ENCODE measurements around the gene CAMK2N2.
"Not testable (repeated sequence)": the region's sequence is repeated elsewhere in the genome, so short reads cannot be mapped to it uniquely, and the experiment has no call there.

Gene CAMK2N2

DNA sequence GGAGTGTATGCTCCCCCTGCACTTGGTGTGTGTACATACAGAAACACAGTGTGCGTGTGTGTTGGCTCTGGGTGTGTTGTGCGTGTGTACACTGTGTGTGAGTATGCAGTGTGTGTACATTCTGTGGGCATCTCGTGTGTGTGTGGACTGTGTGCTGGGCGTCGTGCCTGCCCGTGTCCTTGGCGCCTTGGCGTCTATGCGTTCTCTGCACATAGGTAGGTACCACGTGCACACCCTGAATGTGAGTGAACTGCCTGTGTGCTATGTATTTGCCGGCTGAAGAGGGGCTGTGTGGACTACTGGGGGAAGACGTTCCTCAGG, 14.0 kb upstream of the CAMK2N2 start:
- no peak for DNase-seq (ENCODE audit: low read depth in 3 of 3)

DNA sequence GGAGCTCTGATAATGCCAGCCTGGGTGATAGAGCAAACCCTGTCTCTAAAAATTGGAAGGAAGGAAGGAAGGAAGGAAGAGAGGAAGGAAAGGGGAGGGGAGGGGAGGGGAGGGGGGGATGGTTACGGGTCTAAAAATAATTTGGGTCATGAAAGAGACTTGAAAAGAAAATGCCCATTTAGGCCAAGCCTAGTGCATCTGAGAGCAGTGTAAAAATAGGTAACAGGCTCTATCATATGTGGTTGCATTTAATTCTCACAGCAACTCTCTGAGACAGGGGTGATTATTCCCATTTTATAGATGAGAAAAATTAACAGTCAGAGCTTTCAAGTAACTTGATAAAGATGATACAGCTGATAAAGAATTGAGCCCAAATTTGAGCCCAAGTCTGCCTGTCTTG, 10.9 kb upstream of the CAMK2N2 start:
- DNase-seq (ENCODE audit: low read depth in 3 of 3) = no peak

DNA sequence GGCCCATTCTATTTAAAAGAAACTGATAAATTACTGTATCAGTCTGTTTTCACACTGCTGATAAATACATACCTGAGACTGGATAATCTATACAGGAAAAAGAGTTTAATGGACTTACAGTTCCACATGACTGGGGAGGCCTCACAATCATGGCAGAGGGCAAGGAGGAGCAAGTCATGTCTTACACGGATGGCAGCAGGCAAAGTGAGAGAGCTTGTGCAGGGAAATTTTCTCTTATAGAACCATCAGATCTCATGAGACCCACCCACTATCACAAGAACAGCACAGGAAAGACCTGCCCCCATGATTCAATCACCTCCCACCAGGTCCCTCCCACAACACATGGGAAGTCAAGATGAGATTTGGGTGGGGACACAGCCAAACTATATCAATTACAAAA, 5.9 kb upstream of the CAMK2N2 start:
- DNase-seq (ENCODE audit: low read depth in 3 of 3) = not testable (repeated sequence)

DNA sequence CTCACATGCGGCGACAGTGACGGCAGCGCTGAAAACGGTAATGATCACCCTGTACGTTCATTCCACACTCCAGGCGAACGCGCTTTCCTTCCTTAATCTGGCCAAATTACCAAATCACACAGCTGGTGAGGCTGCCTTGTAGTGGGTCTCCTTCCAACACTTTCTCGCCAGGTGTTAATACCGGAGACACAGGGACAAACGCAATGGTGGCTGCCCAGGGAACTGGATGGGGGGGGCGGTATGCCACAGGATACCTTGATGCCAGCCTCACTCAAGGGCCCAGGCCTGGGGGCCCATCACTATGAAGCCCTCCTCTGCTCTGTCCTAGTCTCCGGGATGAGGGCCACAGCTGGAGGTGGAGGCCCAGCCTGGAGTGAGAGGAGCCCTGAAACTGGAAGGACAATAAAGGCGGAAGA, 1.4 kb upstream of the CAMK2N2 start:
- DNase-seq (ENCODE audit: low read depth in 3 of 3) = no peak

DNA sequence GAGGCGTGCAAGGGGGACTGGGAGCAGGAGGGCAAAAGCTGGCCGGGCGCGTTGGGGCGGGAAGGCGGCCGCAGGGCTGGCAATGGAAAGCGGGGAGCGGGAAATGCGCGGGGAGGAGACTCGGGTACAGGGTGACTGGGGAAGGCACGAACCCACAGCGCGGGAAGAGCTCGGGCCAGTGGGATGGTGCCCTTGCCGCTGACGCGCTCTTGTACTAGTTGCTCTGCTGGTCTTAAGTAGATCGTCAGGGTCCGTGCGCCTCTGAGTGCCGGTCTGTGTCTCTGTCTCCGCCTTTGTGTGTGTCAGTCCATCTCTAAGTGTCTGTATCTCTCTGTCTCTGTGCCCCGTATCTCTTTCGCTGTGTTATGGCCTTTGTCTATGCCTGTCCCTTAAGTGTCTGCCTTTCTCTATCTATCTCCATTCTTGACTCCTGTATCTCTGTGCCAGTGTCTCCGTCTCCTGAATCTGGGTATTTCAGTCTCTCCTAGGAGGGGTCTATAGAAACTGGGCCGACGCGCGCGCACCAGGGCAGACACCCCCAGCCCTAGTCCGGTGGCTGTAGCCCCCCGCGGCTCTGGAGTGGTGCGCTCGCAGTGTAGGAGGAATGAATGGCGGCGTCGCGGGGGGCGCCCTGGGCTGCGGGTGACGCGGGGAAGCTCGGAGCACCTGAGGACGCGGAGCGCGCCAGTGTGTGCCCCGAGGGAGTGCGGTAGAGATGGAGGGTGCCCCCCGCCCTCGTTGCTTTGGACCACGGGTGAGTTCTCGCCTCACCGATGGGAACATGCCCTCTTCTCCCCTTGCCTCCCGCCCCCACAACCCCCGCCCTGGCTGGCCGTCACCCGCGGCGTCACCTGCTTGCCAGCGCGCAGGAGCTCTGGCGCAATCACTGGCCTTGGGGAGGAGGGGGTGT, 756 bp upstream of the CAMK2N2 start:
- no peak for DNase-seq (ENCODE audit: low read depth in 3 of 3)

DNA sequence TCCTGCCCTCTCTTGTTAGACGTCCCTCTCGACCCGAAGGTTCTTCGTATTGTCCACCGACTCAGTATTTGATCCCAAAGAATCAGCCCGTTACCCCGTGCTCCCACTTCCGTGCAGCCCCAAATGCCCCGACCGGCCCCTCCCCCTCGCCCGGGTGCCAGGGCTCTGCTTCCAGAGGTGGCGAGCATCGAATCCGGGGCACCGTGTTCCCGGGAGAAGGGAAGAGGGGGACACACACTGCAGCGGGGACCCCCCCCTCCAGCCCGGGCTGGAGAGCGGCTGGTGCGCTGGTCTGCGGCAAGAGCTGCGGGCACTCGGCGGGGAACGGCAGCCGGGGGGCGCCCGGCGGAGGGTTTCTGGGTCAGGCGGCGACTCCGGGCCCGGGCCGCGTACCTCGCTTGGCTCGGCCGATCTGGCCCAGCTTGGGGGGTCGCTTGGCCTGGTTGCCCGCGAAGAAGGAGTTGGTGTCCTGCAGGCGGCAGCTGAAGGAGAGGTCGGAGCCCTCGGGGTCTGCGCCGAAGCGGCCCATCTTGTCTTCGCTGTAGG, 556 bp downstream of the CAMK2N2 start:
- no peak for DNase-seq (ENCODE audit: low read depth in 3 of 3)

DNA sequence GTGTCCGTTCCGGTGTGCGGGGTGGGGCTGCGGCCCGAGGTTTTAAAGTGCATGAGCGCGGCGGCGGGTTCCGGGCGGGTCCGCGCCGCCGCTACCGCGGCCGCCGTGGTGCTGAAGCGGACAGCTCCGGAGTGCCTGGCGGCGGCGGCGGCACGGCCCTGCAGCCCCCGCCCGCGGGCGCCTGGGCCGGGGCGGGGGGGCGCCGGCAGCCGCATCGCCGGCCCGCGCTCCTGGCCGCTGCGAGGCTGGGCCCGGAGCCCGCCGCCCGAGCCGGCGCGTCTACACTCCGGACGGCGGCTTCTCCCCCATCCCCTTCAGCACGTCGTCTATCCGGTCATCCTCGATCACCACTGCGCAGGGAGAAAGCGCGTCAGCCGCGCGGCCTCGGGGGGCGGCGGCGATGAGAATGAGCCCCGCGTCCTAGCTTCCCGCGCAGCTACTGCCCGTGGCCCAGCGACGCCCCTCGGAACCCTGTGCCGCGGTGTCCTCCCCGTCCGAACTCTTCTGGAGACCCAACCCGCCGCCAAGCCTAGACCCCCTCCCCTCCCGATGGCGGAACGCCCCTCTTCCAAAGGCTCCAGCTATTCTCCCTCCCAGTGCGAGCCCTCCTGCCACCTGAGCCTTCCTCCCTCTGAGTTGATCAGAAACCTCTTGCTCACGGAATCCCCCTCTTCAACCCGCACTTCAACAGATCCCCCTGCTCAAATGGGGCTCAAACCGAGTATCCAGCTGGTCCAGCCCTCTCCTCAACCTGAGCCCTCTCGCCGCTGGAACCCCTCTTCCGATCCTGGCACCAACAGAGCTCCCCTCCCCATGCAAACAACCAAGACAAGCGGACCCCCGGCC, 1.3 kb downstream of the CAMK2N2 start:
- no peak for DNase-seq (ENCODE audit: low read depth in 3 of 3)

DNA sequence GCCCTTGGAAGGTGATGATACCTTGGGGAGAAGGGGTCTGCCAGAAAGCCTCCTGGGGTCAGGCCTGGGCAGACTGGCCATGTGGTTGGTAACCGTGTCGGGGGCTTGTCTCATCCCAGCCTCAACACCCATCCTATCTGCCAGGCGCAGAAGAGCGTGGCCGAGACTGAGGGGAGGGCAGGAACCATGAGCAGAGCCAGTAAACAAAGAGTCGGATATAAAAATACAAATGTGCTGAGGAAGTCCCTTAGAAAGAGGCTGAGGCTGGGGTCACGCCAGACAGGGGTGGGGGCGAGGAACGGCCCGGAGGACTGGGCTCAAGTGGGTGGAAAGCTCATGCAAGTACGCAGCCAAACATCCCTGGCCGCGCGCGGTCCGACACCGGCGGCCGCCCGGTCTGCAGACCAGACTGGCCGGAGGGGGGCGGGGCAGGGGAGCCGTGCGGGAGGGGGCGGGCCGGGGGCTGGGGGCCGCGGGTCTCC, 1.9 kb downstream of the CAMK2N2 start:
- DNase-seq (ENCODE audit: low read depth in 3 of 3) = no peak

DNA sequence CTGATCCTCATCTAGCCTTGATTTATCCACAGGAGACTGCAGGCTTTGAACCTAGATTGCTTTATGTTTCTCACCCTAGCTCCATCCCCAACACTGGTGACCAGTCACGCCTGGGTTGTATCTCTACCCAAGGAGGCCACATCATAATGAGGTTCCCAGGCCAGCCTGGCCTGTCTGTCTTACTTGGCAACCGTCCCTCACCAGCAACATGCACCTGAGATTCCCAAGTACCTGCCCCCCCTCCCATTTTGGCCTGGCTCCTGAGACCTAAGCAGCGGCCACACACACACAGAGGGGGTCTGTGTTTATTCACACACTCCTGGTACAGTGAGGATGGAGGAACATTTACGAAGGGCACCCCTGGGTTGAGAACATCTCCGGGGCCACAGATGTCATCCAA, 2.4 kb downstream of the CAMK2N2 start:
- no peak for DNase-seq (ENCODE audit: low read depth in 3 of 3)

DNA sequence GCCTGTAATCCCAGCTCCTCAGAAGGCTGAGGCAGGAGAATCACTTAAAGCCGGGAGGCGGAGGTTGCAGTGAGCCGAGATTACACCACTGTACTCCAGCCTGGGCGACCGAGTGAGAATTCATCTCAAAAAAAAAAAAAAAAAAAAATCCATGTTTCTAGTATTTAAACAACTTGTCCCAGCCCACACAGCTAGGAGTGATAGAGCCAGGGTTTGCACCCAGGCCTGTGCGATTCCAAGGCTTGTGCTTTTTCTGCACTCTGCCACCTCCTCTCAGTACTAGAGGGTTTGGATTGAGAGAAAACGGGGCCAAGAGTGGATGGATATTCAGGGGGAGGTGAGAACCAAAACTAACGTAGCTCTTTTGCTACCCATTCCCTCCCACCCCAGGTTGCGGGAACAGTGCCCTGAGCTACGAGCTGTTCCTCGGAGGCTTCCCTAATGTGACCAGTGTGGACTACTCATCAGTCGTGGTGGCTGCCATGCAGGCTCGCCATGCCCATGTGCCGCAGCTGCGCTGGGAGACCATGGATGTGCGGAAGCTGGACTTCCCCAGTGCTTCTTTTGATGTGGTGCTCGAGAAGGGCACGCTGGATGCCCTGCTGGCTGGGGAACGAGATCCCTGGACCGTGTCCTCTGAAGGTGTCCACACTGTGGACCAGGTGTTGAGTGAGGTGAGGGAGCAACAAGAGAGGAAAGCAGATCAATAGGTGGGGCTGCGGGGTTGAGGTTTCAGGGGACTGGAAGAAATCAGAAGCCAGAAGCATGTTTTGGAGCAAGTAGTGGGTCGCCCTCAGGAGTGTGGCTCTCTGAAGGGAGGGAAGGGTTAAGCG, 4.1 kb downstream of the CAMK2N2 start:
- DNase-seq (ENCODE audit: low read depth in 3 of 3) = no peak

DNA sequence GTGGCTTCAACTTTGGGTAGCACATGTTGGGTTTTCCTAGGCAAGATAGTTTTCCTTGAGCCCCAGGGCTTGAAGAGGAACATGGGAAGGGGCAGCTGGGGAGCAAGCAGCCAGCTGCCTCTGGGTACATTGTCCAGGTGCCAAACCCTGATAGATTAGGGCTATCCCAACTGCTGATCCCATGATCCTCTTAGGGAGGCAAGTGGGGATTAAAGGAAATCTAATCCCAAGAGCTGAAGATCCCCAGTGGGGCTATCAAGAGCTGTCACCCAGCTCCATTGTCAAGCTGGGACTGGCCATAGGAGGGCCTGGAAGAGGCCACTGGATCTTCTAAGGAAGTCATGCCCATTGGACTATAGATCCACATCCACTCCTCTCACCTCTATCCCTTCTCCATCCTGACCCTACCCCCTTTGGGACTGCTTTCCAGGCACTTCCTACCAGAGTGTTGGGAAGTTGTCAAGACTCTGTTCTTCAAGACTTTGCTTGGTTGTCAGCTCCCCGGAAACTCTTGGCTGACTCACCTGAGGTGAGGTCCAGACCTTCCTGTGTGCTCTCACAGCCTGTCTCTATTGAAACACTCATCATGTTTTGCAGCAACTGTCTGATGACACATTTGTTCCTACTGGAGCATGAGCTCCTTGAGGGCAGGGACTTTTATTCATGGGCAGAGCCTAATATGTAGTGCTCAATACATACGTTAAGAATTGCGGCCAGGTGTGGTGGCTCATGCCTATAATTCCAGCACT, 5.9 kb downstream of the CAMK2N2 start:
- DNase-seq (ENCODE audit: low read depth in 3 of 3) = no peak

DNA sequence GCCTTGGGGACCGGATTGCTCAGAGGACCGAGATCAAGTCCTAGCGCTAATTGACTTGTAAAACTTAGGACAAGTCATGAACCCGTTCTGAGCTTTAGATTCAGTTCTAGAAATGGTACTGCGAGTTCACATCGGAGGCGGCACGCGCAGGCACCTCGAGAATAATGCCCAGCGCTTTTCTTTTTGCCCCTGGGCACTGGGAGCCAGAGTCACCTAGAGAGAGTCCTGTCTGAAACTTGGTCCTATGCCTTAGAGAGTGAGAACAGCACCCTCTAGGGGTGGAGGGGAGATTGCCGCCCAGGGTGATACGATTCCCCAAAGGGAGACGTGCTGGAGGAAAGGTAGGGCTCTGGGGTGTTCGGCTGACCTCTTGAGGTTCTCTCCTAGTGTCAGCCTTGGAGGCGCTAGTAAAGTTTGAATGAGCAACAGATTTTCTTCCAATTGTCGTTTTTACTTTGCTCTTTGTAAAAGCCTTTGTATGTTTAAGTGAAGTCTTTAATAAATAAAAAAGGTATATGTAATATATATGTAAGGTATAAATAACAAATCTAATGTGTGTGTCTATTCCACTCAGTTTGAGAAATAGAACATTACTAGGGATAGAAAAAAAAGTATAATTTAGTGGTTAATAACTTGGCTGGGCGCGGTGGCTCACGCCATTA, 11.1 kb downstream of the CAMK2N2 start:
- peak; percentile 76 to 94 (median 89) for DNase-seq (ENCODE audit: low read depth in 3 of 3)

DNA sequence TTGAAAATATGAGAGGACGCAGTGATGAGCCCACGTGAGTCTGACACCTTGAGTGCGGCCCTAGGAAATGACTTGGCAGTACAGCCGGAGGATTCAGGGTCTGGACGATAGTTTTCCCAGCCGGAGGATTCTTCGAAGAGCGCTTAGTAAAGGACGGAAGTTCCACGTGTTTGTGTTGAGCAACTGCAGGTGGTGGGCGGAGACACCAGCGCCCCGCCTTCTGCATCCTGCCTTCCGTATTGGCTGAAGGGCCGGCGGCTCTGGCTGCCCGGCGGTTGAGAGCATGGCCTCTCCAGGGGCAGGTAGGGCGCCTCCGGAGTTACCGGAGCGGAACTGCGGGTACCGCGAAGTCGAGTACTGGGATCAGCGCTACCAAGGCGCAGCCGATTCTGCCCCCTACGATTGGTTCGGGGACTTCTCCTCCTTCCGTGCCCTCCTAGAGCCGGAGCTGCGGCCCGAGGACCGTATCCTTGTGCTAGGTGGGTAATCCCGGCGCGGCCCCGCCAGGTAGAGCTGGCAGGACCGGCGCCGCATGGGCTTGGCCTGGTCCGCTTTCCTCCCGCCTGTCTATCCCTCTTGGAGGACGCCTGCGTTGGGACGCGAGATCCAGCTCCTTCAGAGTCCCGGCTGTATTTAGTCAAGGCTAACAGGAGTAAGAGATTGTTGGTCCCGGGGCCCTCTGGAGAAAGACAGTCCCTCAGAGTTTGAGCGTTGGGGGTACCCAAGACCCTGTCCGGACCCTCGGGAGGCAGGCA, 11.8 kb downstream of the CAMK2N2 start, which contains the start of gene EEF1AKMT4:
TSS of gene EEF1AKMT4 (plus strand) at position 261 of the 755 bp plus-strand sequence. CDS start at position 284, 23 bp downstream.
- DNase-seq (ENCODE audit: low read depth in 3 of 3) = peak; percentile 88 to 96 (median 93)

DNA sequence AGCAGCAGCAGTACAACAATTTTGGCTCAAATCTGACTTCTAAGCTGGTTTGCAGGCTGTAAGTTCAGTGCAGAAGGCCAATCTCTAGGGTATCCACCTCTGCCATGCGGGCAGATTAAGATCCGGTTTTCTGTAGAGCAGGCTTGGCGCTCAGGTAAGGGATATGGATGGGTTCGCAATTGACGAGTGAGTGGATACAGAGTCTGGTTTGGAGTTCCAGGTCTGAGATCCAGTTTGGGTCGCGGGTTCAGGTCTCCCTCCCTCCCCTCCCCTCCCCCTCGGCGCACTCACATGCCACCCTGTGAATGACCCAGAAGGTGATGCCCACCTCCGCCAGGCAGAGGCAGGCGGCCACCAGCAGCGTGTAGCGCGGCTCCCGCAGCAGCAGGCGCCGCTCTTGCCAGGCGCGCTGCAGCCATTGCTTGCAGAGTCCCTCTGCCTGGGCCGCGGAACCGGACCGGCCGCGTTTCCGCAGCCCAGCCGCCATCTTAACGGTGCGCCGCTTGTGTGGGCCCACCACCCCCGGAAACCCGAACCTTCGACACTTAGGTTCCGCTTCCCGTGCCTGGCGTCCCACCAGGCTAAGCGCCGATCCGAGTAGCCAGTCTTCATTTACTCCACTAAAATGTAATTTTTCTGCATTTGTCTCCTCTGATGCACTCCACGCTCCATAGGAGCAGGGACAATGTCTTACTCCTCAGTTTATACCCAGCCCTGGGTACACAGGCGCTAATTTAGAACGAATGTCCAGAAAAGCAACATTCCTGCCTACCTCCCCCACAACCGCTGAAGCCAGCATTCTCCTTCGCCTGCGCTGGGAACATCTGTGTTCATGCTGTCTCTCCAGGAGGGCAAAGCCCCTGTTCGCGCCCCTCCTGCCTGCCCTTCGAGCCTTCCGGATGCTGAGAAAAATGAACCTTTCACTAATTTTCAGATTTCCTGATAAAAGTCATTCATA, 12.6 kb downstream of the CAMK2N2 start, which contains the start of gene ALG3:
TSS of gene ALG3 (minus strand) at position 509 of the 958 bp plus-strand sequence. CDS start at position 487, 22 bp downstream.
- DNase-seq (ENCODE audit: low read depth in 3 of 3) = peak; percentile 76 to 89 (median 81)

DNA sequence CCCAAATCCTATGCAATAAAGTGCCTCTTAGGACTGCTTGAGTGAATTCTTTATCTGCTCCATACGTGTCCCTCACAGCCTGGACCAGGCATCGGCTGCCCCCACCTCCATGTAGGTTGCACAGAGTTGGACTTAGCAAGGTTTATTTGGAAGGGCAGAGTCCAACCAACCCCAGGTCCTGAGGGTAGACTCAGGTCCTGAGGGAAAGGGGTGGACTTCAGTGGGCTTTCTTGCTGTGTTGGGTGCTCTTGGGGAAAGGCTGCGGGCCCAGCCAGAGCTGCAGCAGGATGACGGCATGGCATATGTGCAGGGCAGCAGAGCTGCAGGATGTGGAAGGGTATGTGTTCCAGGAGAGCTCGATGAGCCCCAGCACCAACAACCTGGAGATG, 19.1 kb downstream of the CAMK2N2 start:
- DNase-seq (ENCODE audit: low read depth in 3 of 3) = no peak

DNA sequence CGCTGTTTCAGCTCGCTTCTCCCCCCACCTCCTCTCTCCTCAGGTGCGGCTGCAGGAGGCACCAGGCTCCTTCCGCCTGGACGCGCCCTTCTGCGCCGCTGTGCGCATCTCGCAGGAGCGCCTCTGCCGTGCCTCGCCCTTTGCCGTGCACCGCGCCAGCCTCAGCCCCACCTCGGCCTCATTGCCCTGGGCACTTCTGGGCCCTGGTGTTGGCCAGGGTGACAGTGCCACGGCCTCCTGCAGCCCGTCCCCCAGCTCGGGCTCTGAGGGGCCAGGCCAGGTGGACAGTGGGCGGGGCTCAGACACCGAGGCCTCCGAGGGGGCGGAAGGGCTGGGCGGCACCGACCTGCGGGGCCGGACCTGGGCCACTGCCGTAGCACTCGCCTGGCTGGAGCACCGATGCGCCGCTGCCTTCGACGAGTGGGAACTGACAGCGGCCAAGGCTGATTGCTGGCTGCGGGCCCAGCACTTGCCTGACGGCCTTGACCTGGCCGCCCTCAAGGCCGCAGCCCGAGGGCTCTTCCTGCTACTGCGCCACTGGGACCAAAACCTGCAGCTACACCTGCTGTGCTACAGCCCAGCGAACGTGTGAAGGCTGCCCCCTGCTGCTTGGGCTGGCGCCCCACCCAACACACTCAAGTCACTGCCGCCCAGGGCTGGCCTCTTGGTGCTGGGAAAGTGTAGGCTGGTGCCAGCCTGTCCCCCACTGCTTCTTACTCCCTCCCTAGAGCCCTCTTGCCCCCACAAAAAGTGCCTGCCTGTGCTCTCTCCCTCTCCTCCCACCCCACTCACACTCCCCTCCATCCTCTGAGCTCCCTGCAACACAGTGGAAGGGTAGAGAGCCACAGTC, 19.7 kb downstream of the CAMK2N2 start:
- no peak for DNase-seq (ENCODE audit: low read depth in 3 of 3)

DNA sequence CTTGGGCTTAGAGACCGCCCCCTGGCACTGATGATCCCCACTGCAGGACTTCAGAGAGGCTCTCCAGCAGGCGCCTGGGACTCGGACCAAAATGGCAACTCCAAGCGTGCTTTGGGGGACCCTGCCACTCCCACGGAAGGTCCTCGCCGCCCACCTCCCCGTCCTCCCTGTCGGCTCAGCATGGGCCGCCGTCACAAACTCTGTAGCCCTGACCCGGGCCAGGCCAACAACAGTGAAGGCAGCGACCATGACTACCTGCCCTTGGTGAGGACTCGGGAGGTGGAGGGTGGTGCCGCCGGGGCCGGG, 20.3 kb downstream of the CAMK2N2 start:
- DNase-seq (ENCODE audit: low read depth in 3 of 3) = no peak
